Measurements from ENCODE around the gene MYO1B.

DNA sequence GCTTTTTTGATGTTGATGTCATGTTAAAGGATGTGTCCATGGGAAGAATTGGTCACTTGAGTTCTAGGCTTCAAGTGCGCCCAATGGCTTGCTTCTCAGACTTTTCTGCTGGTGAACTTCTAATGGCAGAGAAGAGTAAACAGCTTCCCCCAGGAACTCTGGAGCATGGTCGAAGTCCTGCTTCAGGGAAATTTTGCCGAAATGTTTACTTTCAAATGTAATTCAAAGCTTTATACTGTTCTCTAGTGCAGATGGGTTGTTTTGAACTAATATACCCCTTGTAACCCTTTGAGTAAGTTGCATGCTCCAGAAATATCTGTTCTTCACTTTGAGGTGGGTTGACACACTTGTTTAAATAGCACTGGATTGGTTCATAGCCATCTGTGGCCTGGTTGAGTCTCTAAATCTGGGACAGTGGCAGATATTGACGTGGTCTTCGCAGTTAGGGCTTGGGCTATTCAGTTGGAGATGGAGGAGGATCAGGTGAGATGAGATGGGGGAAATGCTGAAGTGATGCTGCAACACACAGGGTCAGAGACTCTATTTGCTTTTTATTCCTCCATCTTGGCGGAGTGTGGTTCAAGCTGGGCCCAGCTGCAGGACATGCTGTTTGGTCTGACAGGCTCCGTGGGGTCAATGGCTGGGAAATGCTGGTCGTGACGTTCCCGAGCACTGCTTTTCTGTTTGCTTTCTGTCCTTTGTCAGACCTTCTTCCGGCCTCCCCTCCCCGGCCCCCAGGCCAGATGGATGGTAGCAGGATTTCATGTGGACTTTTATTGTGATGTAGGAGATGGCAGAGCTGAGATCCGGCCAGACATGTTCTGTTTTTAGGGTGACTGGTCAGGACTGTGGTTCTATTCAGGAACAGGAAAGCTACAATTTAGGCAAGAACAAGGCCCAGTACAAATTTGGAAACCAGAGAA lies 35.9 kb downstream of the MYO1B start:
- TF ChIP-seq, protein P1, sequence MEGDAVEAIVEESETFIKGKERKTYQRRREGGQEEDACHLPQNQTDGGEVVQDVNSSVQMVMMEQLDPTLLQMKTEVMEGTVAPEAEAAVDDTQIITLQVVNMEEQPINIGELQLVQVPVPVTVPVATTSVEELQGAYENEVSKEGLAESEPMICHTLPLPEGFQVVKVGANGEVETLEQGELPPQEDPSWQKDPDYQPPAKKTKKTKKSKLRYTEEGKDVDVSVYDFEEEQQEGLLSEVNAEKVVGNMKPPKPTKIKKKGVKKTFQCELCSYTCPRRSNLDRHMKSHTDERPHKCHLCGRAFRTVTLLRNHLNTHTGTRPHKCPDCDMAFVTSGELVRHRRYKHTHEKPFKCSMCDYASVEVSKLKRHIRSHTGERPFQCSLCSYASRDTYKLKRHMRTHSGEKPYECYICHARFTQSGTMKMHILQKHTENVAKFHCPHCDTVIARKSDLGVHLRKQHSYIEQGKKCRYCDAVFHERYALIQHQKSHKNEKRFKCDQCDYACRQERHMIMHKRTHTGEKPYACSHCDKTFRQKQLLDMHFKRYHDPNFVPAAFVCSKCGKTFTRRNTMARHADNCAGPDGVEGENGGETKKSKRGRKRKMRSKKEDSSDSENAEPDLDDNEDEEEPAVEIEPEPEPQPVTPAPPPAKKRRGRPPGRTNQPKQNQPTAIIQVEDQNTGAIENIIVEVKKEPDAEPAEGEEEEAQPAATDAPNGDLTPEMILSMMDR (conservative IDR thresholded peaks at IDR 0.05; ENCODE audit: low read depth, low read length), result no peak
- no peak for TF ChIP-seq EZH2 (IDR thresholded peaks at IDR 0.05; ENCODE audit: borderline replicate concordance, low read depth, low read length, poor library complexity, severe bottlenecking)

Data from A673 (cell line).